ENCODE data around the gene EPG5.

EPG5 gene

DNA sequence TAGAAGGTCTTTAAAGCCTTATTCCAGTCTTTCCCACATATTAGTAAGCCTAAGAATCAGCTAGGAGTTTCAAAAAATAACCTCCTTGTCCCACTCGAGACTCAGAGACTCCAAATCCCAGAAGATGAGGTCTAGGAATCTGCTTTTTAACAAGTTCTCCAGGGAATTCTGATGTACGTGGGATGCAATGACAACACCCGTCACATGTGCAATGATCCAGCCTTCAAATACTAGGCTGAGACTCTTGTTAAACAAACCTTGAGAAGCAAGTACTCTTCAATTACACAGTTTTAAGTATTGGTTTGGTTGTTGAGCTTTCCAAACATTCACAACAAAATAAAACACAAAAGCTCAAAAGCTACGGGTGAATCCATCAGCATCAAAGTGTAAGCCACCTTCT lies 53.9 kb downstream of the EPG5 start:
- DNase-seq (ENCODE audit: low spot score): no peak

DNA sequence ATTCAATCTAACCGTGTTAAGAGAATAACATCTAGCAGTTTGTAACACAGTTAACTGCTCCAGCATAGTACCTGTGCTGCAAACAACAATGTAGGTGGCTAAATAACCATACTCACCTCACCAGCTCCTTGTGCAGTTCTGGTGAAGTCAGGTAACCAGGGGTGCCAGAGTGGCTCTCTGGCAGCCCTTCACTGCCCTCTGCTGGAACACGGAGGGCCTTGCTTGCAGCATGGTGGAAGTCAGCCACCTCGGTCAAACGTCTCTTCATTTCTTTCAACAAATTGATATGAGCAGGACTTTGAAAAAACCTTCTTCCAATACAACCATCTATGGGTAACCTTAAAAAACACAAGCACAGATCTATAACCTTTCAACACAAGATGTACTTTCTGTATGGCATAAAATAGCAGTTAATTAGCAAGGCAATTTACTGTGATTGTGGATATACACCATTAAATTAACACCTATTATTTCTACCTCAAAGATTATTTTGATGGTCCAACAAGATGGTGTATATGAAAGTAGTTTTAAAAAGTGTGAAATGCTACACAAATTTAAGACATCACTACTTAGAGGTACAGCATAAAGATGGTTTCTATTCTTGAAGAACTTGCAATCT lies 56.6 kb downstream of the EPG5 start:
- DNase-seq (ENCODE audit: low spot score): peak; percentile 58

DNA sequence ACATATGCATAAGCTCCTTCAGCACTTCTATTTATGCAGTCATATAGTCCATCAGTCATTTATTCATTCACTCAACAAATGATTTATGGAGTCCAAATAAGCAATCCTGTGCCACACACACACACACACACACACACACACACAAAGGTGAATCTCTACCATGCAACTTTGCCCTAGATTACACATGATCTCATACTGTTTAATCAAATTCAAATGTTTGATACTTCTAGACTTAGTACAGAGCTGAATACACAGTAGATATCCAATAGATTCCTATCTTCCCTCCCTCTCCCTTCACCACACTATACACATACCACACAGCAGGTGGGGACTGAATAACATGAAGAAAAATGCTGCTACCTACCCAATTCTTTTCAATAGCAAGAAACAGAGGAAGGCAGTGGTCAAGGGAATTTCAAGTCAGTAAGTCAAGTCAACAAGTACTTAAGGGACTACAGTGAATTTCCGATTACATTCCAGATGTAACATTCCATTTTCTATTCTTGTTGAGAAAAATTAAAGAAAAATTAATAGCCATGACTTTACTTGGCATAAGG lies 65.4 kb downstream of the EPG5 start:
- no peak for DNase-seq (ENCODE audit: low spot score)

DNA sequence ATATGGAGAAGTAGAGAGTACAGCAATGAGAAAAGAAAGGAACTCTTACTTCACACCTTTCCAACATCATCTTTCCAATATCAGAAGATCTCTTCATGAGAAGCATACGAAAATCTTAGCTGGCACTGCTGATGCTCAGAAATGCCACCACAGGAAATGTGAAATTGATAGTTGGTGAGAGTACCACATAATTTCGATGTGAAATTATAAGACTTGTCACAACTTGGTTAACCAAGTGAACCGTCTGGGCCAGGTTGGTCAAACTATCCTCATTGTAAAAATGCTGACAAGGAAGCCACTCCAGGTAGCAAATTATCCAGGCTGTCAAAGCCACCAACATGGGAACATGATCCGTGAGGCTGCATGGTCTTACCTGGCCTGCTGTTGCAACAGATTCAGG lies 66.5 kb downstream of the EPG5 start:
- DNase-seq (ENCODE audit: low spot score): no peak

DNA sequence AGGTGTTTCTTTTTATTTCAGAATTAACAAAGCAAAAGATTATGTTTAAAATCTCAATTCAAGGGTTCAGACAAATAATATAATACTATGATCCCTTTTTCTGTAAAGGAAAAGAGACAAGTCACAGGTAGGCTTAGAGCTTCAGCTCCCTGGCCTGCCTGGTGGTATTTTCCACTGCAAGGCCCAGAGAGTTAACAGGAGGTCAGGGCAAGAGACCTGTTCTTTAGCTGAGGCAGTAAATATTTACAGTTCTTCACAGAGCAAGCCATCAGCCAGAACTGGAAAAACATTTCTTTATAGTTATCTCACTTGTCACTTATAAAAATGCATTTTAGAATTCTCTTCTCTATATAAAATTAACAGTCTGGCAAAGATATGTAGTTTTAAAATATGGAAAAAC lies 70.1 kb downstream of the EPG5 start:
- no peak for DNase-seq (ENCODE audit: low spot score)

DNA sequence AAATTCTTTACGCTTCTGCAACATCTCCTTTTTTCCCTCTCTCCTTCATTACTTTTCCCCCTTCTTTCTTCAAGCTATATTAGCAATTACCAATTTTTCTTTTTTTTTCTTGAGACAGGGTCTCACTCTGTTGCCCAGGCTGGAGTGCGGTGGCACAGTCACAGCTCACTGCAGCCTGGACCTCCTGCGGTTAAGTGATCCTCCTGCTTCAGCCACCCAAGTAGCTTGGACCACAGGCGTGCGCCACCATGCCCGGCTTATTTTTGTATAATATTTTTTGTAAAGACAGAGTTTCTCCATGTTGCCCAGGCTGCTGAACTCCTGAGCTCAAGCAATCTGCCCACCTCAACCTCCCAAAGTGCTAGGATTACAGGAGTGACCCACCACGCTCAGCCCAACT lies 70.7 kb downstream of the EPG5 start:
- DNase-seq (ENCODE audit: low spot score): no peak

DNA sequence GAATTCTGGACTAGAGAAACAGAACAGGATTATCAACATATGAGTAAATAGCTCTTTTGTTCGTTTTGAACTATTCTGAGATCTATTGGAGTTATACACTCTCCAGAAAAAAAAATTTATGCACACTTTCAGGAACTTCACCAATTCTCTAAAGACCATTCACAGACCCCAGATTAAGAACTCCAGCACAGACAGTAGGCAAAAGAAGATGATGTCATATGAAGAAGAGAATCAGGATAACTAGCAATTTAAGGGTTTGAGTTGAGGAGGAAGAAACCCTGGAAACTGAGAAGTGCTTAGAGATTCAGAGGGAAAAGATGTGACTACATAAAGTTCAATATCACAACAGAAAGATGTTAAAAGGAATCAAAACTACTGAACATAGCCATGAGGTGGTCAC lies 71.8 kb downstream of the EPG5 start:
- no peak for DNase-seq (ENCODE audit: low spot score)

DNA sequence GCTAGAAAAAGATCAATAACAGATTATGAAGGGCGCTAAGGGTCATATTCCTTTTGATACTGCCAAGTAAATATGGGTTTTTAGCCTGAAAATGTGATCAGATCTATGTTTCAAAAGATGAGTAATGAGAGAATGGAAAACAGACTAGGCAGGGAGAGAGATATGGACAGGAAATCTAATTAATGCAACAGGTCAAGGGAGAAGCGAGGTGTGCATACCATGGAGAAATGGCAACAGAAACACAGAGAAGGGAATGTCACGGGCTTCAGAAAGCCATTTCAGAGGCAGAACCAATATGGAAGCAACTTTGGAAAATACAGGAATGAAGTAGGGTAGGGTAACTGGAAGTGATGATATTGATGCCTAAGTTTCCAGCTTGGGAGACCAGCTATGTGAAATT lies 72.3 kb downstream of the EPG5 start:
- DNase-seq (ENCODE audit: low spot score): no peak

DNA sequence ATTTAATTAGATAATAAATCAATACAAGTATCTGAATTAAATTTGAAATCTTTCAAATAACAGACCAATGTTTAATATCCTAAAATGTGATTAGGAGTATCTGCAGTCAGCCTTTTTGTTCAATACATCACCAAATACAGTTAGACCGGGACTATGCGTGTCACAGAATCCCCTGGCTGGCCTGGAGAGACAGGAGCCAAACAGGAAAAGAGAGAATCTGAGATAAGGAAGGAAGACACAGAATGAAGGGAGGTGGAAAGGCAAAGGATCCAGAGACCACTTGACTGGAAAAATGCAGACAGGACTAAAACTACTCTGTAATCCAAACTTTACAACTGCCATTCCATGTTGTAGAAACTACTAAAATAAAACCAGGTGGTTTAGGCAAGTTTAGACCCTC lies 75.3 kb downstream of the EPG5 start:
- DNase-seq (ENCODE audit: low spot score): no peak

DNA sequence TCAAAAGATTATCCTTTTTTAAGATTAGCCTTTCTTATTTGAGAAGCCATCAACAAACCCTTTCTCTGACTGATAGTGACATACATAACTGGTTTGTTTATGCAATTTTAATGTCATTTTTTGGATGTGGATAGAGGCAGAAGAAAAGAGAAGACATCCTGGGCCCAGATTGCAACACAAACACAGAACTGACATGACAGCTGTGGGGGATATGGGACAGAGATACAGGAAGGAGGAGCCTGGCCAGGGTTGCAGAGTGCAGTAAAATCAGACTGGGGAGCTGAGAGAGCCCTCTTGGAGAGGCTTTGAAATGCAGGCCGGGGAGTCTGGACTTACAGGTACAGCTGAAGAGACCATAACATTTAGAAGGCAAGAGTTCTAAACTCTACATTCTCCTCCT lies 76.5 kb downstream of the EPG5 start:
- DNase-seq (ENCODE audit: low spot score): no peak

DNA sequence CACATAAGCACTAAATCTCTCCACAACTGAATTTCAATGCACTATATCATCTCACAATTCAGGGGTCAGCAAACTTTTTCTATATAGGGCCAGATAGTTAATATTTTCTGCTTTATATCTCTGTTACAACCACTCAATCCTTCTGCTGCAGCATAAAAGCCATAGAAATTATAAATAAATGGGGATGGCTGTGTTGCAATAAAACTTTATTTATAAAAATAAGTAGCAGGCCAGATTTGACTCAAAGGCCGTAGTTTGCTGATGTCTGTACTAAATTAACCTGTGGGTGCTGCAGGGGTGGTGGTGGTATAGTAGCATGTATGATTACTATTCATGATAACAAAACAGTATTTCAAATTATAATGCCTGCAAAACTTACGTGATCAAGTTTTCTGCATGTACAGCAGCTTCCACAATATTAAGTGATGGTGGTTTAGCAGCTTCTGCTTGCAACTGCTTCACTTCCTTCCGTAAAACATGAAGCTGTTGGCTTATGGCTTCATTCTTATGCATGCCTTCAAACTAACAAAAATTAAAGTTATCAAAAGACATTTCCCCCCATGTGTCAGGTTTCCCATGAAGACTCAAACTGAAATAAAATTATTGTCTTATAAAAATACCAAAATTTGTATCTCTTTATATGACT lies 77.6 kb downstream of the EPG5 start:
- DNase-seq (ENCODE audit: low spot score): no peak

DNA sequence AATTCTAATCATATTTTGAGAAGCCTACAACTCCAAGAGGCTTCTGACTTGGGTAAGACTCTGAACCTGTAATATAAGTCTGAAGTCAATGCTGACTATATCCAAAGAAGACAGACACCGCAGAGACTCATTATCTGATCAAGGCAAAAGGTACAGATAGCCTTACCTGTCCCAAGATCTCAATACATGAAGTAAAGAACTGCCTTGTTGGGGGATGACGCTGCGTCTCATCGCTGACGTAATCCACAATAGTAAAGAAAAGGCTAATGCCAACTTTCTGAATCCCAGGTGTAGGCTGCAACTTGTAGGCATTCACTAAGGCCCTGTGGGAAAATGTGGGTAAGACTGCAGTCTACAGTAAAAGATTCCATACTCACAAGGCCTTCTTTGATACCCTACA lies 79.5 kb downstream of the EPG5 start:
- no peak for DNase-seq (ENCODE audit: low spot score)

DNA sequence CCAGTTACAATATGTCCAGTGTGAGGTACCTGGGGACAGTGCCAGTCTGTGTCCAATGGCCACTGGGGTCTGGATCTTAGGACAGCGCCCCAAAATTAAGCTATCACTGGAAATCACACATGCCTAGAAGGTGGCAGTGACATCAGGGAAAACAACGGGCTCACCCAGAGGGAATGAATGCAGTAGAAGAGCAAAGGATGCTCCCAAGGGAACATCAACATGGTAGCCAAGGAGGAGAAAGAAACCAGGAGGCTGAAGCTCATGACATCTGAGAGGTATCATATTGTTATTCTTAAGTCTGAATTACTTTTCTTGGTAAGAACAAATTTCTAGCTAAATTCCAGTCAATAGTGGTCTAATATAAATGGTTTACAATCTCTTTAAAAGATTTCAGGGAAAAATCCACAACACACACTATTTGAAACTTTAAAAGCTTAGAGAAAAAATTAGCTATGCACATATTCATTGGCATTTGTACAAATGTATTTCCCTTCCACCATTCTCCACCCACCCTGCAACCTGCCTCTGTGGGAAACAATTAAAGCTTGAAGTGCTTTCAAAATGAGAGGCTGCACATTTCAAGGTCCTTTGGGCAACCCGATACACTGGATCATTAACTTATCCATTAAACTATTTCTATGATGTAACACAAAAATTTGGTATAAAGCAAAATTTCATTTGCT lies 86.1 kb downstream of the EPG5 start:
- no peak for DNase-seq (ENCODE audit: low spot score)

DNA sequence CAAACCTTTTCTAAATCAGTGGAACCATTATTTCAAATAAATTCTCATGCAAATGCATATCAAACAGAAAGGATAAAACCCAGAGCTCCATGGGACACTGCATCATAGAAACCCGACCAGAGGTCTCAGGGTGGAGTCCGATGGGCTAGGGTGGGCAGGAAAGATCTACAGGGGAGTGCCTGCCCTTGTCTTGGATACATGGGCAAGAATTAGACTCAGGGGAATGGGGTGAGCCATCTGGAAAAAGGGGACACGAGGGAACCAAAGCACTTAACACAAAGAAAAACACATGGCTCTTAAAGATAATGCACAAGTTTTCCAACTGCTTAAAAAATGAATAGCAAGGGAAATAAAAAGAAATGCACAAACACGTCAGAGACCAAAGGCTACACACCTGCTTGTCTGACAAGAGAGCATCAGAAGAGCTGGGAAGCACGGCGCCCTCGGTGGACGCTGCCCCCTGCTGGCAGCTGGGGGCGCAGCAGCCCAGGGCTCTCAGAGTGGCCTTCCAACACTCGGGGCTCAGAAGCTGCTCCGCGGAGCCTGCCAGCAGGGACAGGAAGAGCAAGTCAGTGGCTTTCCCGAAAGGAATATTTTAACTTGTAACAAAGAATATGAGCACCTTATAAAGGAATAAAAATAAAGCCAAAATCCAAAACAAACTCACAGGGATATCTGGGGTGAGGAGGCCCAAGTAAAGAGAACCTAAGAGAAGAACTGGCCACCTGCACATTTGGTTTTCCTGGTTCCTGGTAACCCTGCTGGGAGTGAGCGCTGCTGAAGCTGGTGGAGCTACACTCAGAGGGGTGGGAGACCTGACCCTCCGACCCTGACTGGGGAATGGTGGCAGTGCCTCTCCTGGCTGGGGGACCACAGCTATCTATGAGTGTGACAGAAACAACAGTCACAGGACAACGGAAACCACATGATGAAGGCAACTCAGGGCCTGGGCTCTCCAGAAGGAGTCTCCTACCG lies 87.2 kb downstream of the EPG5 start:
- peak; percentile 72 for DNase-seq (ENCODE audit: low spot score)

DNA sequence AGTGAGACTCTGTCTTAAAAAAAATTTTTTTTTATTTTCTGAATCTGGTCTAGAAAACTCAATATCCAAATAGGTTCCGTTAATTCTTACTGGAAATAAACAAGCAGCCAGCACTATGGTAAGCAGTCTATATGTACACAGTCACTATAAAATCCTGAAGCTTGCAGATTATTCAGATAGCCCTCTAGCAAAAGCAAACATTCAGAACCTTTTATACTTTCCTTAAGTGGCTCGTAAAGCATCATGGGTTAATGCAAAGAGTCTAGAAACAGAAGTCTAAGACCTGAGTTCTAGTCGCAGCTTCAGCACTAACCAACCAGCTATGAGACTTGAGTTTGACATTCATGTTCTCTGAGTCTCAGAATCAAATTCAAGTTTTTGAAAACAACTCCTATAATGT lies 89.7 kb downstream of the EPG5 start:
- DNase-seq (ENCODE audit: low spot score): no peak

DNA sequence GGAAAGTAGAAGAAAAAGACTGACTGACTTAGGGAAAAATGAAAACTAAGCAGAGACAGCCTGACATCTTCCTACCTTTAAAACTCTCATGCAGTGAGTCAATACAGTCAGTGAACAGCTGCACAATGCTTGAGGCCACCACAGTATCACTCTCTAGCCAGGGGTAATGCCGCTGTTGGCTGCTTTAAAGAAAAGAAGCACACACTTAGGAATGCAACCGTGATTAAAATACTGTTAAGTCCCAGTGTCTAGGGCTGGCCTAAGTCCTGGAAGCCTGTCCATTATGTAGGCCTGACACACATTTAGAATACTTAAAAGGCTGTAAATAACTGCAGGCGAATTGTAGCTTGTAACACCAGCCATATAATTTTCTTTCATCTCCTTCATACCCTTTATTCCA lies 91.0 kb downstream of the EPG5 start:
- DNase-seq (ENCODE audit: low spot score): no peak

DNA sequence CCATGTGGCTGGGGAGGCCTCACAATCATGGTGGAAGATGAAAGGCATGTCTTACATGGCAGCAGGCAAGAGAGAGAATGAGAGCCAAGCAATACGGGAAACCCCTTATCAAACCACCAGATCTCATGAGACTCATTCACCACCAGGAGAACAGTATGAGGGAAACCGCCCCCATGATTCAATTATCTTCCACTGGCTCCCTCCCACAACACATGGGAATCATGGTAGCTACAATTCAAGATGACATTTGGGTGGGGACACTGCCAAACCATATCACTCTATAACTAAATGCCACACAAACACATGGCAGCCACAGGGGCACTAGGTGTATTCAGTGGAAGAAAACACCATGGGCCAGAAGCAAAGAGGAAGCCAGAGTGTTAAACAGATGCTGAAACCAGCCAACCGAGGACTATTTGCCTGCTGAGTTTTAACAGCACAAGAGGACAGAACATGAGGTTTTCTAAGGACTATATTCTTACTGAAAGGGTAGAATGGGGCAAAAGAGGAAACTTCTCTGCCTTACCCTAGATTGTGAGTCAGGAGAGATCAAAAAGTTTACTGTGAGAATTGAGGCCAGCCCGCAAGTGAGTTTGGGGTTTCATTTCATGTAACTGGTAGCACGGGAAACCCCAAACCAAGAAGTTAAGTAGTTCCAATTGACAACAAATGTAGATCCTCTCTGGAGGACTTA lies 92.5 kb downstream of the EPG5 start:
- DNase-seq (ENCODE audit: low spot score): no peak

DNA sequence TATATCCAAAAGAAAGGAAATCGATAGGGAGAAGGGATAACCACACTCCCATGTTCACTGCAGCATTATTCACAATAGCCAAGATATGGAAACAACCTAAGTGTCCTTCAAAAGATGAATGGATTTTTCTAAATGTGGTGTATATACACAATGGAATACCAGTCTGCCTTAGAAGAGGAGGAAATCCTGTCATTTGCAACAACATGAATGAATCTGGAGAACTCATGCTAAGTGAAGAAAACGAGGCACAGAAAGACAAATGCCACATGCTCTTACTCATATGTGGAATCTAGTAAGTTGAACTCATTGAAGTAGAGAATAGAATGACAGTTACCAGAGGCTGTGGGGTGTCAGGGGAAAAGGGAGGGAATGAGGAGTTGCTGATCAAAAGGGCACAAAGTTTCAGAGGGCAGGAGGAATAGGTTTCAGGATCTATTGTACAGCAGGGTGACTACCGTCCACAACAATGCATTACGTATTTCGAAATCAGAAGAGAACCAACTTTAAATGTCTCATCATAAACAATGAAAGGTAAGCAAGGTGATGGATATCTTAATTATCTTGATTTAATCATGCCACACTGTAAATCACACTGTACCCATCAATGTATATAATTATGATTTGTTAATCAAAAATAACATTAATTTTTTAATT lies 95.6 kb downstream of the EPG5 start:
- DNase-seq (ENCODE audit: low spot score): peak; percentile 2

DNA sequence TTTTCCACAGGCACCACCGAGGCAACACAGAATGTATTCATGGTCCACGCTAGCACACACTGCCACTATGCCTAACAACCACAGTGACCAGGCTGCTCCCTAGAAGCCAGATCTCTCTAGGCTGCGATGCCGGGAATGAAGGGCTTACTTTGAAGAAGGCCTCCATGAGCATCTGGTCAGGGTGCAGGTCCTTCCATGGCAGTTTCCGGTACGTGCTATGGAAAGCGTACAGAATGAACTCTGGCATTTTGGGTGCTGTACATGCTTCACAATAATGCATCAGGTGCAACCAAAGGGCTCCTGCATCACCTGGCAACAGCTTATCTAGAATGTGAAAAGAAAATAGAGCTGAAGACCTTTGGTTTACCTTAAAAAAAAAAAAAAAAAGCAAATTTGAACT lies 96.7 kb downstream of the EPG5 start:
- DNase-seq (ENCODE audit: low spot score): no peak

DNA sequence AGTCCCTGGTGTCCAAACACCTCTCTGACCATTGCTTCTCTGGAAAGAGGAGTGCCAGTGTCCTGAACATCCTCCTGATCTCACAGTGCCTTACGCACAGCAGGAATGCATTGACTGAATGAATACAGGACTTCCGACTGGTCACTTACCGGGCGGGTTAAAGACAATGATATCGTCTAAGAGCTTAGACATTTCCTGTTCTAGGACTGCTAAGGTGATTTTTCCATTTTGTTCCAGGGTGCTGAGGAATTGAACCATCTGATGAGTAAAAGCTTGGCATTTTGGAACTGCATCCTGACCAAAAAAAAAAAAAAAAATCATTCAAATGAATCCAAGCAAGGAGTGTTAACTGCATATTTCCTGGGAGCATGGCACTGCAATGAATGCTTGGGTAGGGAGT lies 101.7 kb downstream of the EPG5 start:
- DNase-seq (ENCODE audit: low spot score): peak; percentile 56

DNA sequence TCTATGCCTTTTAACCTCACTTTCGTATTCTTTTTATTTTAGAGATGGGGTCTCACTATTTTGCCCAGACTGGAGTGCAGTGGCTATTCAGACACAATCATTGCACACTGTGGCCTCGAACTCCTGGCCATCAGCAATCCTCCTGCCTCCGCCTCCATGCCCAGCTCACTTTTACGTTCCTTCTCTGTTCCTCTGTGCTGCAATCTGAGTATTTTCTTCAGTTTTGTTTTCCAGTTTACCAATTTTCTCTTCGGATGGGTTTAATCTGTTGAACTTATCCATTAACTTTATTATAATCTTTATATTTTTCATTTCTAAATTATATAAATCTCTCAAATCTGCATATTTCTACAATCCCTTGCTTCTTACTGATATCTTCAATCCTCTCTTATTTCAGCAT lies 103.0 kb downstream of the EPG5 start:
- DNase-seq (ENCODE audit: low spot score): no peak
